Progenitor cell of endocrine pancreas (in vitro differentiated cells): ENCODE data around the gene PPFIA3. TPM values are rescaled to one million over a fixed set of nuclear protein-coding genes. Genes with fewer than 3 reads are reported as not detected.

Experiments used
- DNase-seq: peaks from one replicate; pipeline ENCODE4 v3.0.0; 2021; ENCODE audit warnings: low spot score; ENCODE audit not compliant: unreplicated experiment
- H3K27ac Mint-ChIP-seq: 2 replicates; pipeline ENCODE4 v1.8.0; 2021; ENCODE audit warnings: mild to moderate bottlenecking, moderate library complexity, mixed read lengths
- H3K27me3 Mint-ChIP-seq: 2 replicates; pipeline ENCODE4 v1.8.0; 2021; ENCODE audit warnings: mixed read lengths
- H3K36me3 Mint-ChIP-seq: 2 replicates; pipeline ENCODE4 v1.8.0; 2022; ENCODE audit warnings: mixed read lengths; ENCODE audit not compliant: insufficient read depth
- H3K4me1 Mint-ChIP-seq: 2 replicates; pipeline ENCODE4 v1.8.0; 2021; ENCODE audit warnings: low read depth, mixed read lengths
- H3K4me3 Mint-ChIP-seq: 2 replicates; pipeline ENCODE4 v1.8.0; 2021; ENCODE audit warnings: low read depth, mild to moderate bottlenecking, moderate library complexity, mixed read lengths
- H3K9me3 Mint-ChIP-seq: 2 replicates; pipeline ENCODE4 v1.8.0; 2021; ENCODE audit warnings: low read depth, mixed read lengths
- CTCF ChIP-seq: fragments of 200-600 bp; sonication (generic); IDR thresholded peaks from one replicate; pipeline ENCODE4 v1.5.0; 2021; ENCODE audit warnings: antibody characterized with exemption, mild to moderate bottlenecking; ENCODE audit not compliant: unreplicated experiment
- total RNA-seq: library from RNA; stranded (reverse); gene quantifications from 2 replicates; pipeline ENCODE4 v1.2.1, GENCODE V29; 2021

Gene PPFIA3
- total RNA-seq, 1 donor from 2014 or later = 6.7 TPM

- no peak for TF ChIP-seq CTCF
- H3K36me3 Mint-ChIP-seq = no peaks in the 10 kb centered on the region
- peak; percentile 85 for DNase-seq
- H3K27me3 Mint-ChIP-seq = peaks cover 42% of the 10 kb centered on the region
- peak overlapping the region; percentile 85 for H3K4me3 Mint-ChIP-seq
- peaks cover 7% of the 10 kb centered on the region for H3K4me1 Mint-ChIP-seq
- H3K9me3 Mint-ChIP-seq = peaks cover 8% of the 10 kb centered on the region
- peak overlapping the region; percentile 96 for H3K27ac Mint-ChIP-seq
Measured at GRCh38 chr19:49150106-49150943, 31.0 kb downstream of the PPFIA3 start.

GRCh38 chr19:49150944-49151243 is 31.6 kb downstream of the PPFIA3 start:
- peak overlapping the region; percentile 85 for H3K4me3 Mint-ChIP-seq

GRCh38 chr19:49151267-49152118 is 32.1 kb downstream of the PPFIA3 start:
- Mint-ChIP-seq H3K36me3 (no peaks in the 10 kb centered on the region), H3K27me3 (peaks cover 43% of the 10 kb centered on the region)

More at GRCh38 chr19:49150944-49151243, 31.6 kb downstream of the PPFIA3 start:
- peaks cover 42% of the 10 kb centered on the region for H3K27me3 Mint-ChIP-seq
- H3K36me3 Mint-ChIP-seq = no peaks in the 10 kb centered on the region
- H3K27ac Mint-ChIP-seq = no peak overlapping the region
- peaks cover 11% of the 10 kb centered on the region for H3K4me1 Mint-ChIP-seq
- no peak for DNase-seq
- no peak for TF ChIP-seq CTCF
- H3K9me3 Mint-ChIP-seq = peaks cover 8% of the 10 kb centered on the region

GRCh38 chr19:49152119-49152550 is 32.8 kb downstream of the PPFIA3 start:
- no peak for DNase-seq
- Mint-ChIP-seq H3K27ac (no peak overlapping the region), H3K27me3 (peaks cover 38% of the 10 kb centered on the region), H3K9me3 (peaks cover 8% of the 10 kb centered on the region), H3K36me3 (no peaks in the 10 kb centered on the region), H3K4me1 (peaks cover 11% of the 10 kb centered on the region), H3K4me3 (no peak overlapping the region)
- no peak for TF ChIP-seq CTCF

More at GRCh38 chr19:49151267-49152118, 32.1 kb downstream of the PPFIA3 start:
- H3K4me3 Mint-ChIP-seq = peak overlapping the region; percentile 50
- no peak for TF ChIP-seq CTCF
- peak; percentile 62 for DNase-seq
- peak overlapping the region; percentile 79 for H3K27ac Mint-ChIP-seq
- peaks cover 8% of the 10 kb centered on the region for H3K9me3 Mint-ChIP-seq
- H3K4me1 Mint-ChIP-seq = peaks cover 11% of the 10 kb centered on the region

GRCh38 chr19:49153167-49153809 is 33.9 kb downstream of the PPFIA3 start:
- no peak for TF ChIP-seq CTCF
- Mint-ChIP-seq H3K36me3 (no peaks in the 10 kb centered on the region), H3K9me3 (peaks cover 8% of the 10 kb centered on the region), H3K4me1 (peaks cover 15% of the 10 kb centered on the region), H3K27me3 (peaks cover 40% of the 10 kb centered on the region), H3K27ac (no peak overlapping the region), H3K4me3 (no peak overlapping the region)
- no peak for DNase-seq
